ENCODE measurements around the gene C2CD2.

The C2CD2 gene

GRCh38 chr21:41836166-41837015, 117.4 kb downstream of the C2CD2 start:
- TF ChIP-seq CTCF (IDR thresholded peaks at IDR 0.05; ENCODE audit: low read length, missing control alignments): no peak

GRCh38 chr21:41835711-41836154, 118.1 kb downstream of the C2CD2 start:
- H3K4me3 ChIP-seq (replicated peaks; ENCODE audit: low read depth, low read length): no peak overlapping the region
- TF ChIP-seq CTCF (IDR thresholded peaks at IDR 0.05; ENCODE audit: low read length, missing control alignments): no peak
- no peak for DNase-seq (ENCODE audit: low read depth)

More at GRCh38 chr21:41836166-41837015, 117.4 kb downstream of the C2CD2 start:
- DNase-seq (ENCODE audit: low read depth): no peak
- no peak overlapping the region for H3K4me3 ChIP-seq (replicated peaks; ENCODE audit: low read depth, low read length)

Measured in fibroblast of pulmonary artery (primary cell).